GM12878 (cell line): ENCODE data around the gene KCNH4. TPM values are rescaled to one million over a fixed set of nuclear protein-coding genes. Genes with fewer than 3 reads are reported as not detected.

Source experiments
- ATAC-seq: fragments of 200-7000 bp; cut with Tn5 transposase; 3 replicates; pipeline ENCODE4 v1.9.1; 2020; ENCODE audit warnings: mild to moderate bottlenecking, moderate library complexity
- BruUV-seq: library from RNA; stranded (reverse); fragments of 400-500 nt; replicated peaks from 2 replicates; lab custom pipeline; 2021; lab: Mats Ljungman, UMichigan
- CTCF ChIA-PET: fragments of 300-600 bp; sonication (Branson Sonifier 250); formaldehyde crosslinking; extraction: SDS; loops from one replicate; lab custom pipeline; 2021; ENCODE audit warnings: inconsistent platforms; lab: Yijun Ruan, JAX
- POLR2A ChIA-PET: fragments of 350-600 bp; formaldehyde crosslinking; extraction: SDS; loops from one replicate; lab custom pipeline; 2021; ENCODE audit warnings: inconsistent platforms; lab: Charles Lee
- RAD21 ChIA-PET: fragments of 300-600 bp; sonication (Branson Sonifier 250); formaldehyde crosslinking; loops from one replicate; lab custom pipeline; 2023; ENCODE audit warnings: antibody characterized with exemption; ENCODE audit not compliant: unreplicated experiment; lab: Charles Lee
- SMC1A ChIA-PET: fragments of 300-600 bp; sonication (Branson Sonifier 250); formaldehyde crosslinking; loops from one replicate; lab custom pipeline; 2023; ENCODE audit not compliant: unreplicated experiment, uncharacterized antibody; lab: Charles Lee
- DNase-seq: peaks from one replicate; pipeline ENCODE4 v3.0.0-alpha.2; 2011; ENCODE audit warnings: low read depth, low spot score
- FAIRE-seq: peaks from 3 replicates; lab custom pipeline; 2011; peaks lifted over from hg19 to GRCh38; lab: Jason Lieb, UNC
- H2AFZ ChIP-seq: 2 replicates; pipeline ENCODE4 v1.6.0; 2011; ENCODE audit warnings: low read depth, low read length, control low read depth; ENCODE audit not compliant: control insufficient read depth
- H3K27ac ChIP-seq: 2 replicates; pipeline ENCODE4 v1.5.1; 2011; ENCODE audit warnings: control low read depth; ENCODE audit not compliant: control insufficient read depth, insufficient read depth
- H3K27me3 ChIP-seq, 2 experiments: replicated peaks in 1 of 2; 2 replicates each; pipeline versions ENCODE4 v1.6.0 to v1.6.1; 2011; ENCODE audit warnings: low read length in 1 of 2; ENCODE audit not compliant: control insufficient read depth in 2 of 2, insufficient read depth in 2 of 2
- H3K36me3 ChIP-seq, 2 experiments: 2 replicates each; pipeline ENCODE4 v1.5.1; 2011; ENCODE audit warnings: low read length in 1 of 2; ENCODE audit not compliant: control insufficient read depth in 2 of 2, insufficient read depth in 2 of 2
- H3K4me1 ChIP-seq: 2 replicates; pipeline ENCODE4 v1.6.1; 2011; ENCODE audit warnings: mild to moderate bottlenecking, low read length, moderate library complexity, mixed read lengths; ENCODE audit not compliant: control insufficient read depth, insufficient read depth
- H3K4me2 ChIP-seq: 2 replicates; pipeline ENCODE4 v1.6.0; 2011; ENCODE audit warnings: control low read depth; ENCODE audit not compliant: control insufficient read depth, insufficient read depth
- H3K4me3 ChIP-seq: fragments of 200-600 bp; sonication (generic); 2 replicates; pipeline ENCODE4 v1.5.1; 2016
- H3K79me2 ChIP-seq: 2 replicates; pipeline ENCODE4 v1.6.0; 2011; ENCODE audit warnings: low read length; ENCODE audit not compliant: control insufficient read depth, insufficient read depth
- H3K9ac ChIP-seq: 2 replicates; pipeline ENCODE4 v1.8.0; 2011; ENCODE audit warnings: low read length, control low read depth, mixed read lengths; ENCODE audit not compliant: control insufficient read depth, insufficient read depth
- H3K9me3 ChIP-seq: replicated peaks from 3 replicates; pipeline ENCODE4 v1.5.1; 2011; ENCODE audit warnings: mild to moderate bottlenecking, low read length; ENCODE audit not compliant: control insufficient read depth, insufficient read depth
- H4K20me1 ChIP-seq: 2 replicates; pipeline ENCODE4 v1.6.0; 2011; ENCODE audit not compliant: control insufficient read depth, insufficient read depth
- ATF3 ChIP-seq: IDR thresholded peaks from 2 replicates; pipeline ENCODE4 v1.6.1; 2011; ENCODE audit warnings: low read depth, mild to moderate bottlenecking, low read length, moderate library complexity, borderline replicate concordance; ENCODE audit errors: extremely low read depth
- CEBPZ ChIP-seq: fragments of 150-350 bp; IDR thresholded peaks from 2 replicates; pipeline ENCODE4 v1.6.1; 2016; ENCODE audit warnings: low read depth, low read length
- DPF2 ChIP-seq: fragments of 450-650 bp; IDR thresholded peaks from 2 replicates; pipeline ENCODE4 v1.6.1; 2017; ENCODE audit warnings: mild to moderate bottlenecking
- EZH2 ChIP-seq: IDR thresholded peaks from 2 replicates; pipeline ENCODE4 v1.6.1; 2012; ENCODE audit warnings: low read depth, mild to moderate bottlenecking, control low read depth, inconsistent platforms, low read length, borderline replicate concordance; ENCODE audit not compliant: control insufficient read depth
- GABPA ChIP-seq: IDR thresholded peaks from 2 replicates; pipeline ENCODE4 v1.6.1; 2014; ENCODE audit warnings: antibody characterized with exemption, low read depth, mild to moderate bottlenecking, inconsistent platforms
- NFYB ChIP-seq: IDR thresholded peaks from 2 replicates; pipeline ENCODE4 v1.6.1; 2011; ENCODE audit warnings: low read depth, mild to moderate bottlenecking, low read length, improper control_type of control experiment, moderate library complexity; ENCODE audit not compliant: insufficient read depth
- NRF1 ChIP-seq: conservative IDR thresholded peaks from 2 replicates; pipeline ENCODE4 v1.6.1; 2011; ENCODE audit warnings: mild to moderate bottlenecking, low read depth, low read length, improper control_type of control experiment
- RB1 ChIP-seq: fragments of 450-650 bp; formaldehyde crosslinking; IDR thresholded peaks from 2 replicates; pipeline ENCODE4 v1.6.1; 2017; ENCODE audit warnings: mild to moderate bottlenecking, borderline replicate concordance
- REST ChIP-seq: IDR thresholded peaks from 2 replicates; pipeline ENCODE4 v1.6.1; 2012; ENCODE audit warnings: mild to moderate bottlenecking, low read depth, low read length
- SRF ChIP-seq, 2 experiments: IDR thresholded peaks; 2 replicates each; pipeline ENCODE4 v1.6.1; 2011; ENCODE audit warnings: low read depth in 2 of 2, low read length in 2 of 2, mild to moderate bottlenecking in 1 of 2, moderate library complexity in 1 of 2
- YY1 ChIP-seq: IDR thresholded peaks from 2 replicates; pipeline ENCODE4 v1.6.1; 2011; ENCODE audit warnings: low read depth, mild to moderate bottlenecking, low read length
- WGBS: methylation state at CpG from one replicate; pipeline ENCODE4 v1.1.6; 2016; ENCODE audit warnings: low lambda C conversion rate; ENCODE audit not compliant: insufficient replicate concordance, insufficient coverage; ENCODE audit errors: missing lambda C conversion rate; 5-methylcytosine and 5-hydroxymethylcytosine counted together
- in situ Hi-C: fragments of 300-500 bp; cut with MboI; formaldehyde crosslinking; loops from 9 replicates; pipeline ENCODE4 v1.14.3; 2018; ENCODE audit warnings: mixed read lengths
- intact Hi-C: fragments of 100-400 bp; cut with micrococcal nuclease; formaldehyde crosslinking; loops from one replicate; pipeline ENCODE4 v1.14.2; 2022; ENCODE audit not compliant: unreplicated experiment
- polyA plus RNA-seq, 11 experiments: library from polyadenylated mRNA; depleted of rRNA in 4 of 11; unstranded in 6 of 11; stranded (reverse) in 5 of 11; fragments of >200 nt; fragmentation: Nextera tagmentation in 4 of 11; fragmentation: Illumina TruSeq in 1 of 11; extraction: Ambion mirVana in 4 of 11; extraction: Trizol in 1 of 11; gene quantifications; 1 replicate in 1 of 11; 2 replicates in 10 of 11; pipeline versions ENCODE4 v1.2.1 to v1.2.3, GENCODE V29; 2011 to 2016; ENCODE audit warnings: inconsistent platforms in 2 of 11, missing spikeins in 2 of 11, low read depth in 1 of 11
- total RNA-seq, 4 experiments: library from RNA; depleted of rRNA in 3 of 4; stranded (reverse); fragments of >200 nt in 3 of 4; fragmentation: Illumina TruSeq in 1 of 4; extraction: Trizol in 1 of 4; gene quantifications; 2 replicates each; pipeline versions ENCODE4 v1.2.1 to v1.2.3, GENCODE V29; 2013 to 2021

Gene KCNH4
- total and polyA plus RNA-seq, 10 of the 15 experiments (the other 5 are each of a cell fraction or from before 2014, with no cell fraction given): 0.03 to 0.88 (median 0.10) TPM; not detected in 2

GRCh38 chr17:42159796-42160530, 21.0 kb downstream of the KCNH4 start:
- H3K9me3 ChIP-seq: no peaks in the 10 kb centered on the region
- SMC1A ChIA-PET: no interaction called here
- no peak overlapping the region for H3K4me2 ChIP-seq
- WGBS: 71% methylated on average over 14 of the region's 14 CpGs
- intact Hi-C loops (no loop called here), in situ Hi-C loops (no loop called here)
- no peaks in the 10 kb centered on the region for H3K36me3 ChIP-seq
- no peaks in the 10 kb centered on the region for H3K27me3 ChIP-seq
- no peak overlapping the region for H3K4me3 ChIP-seq
- no peaks in the 10 kb centered on the region for H3K79me2 ChIP-seq
- no peak for TF ChIP-seq DPF2
- no peak for TF ChIP-seq EZH2
- no peak for TF ChIP-seq ATF3
- TF ChIP-seq NRF1: no peak
- no peak for TF ChIP-seq RB1
- TF ChIP-seq NFYB: no peak
- TF ChIP-seq CEBPZ: no peak
- TF ChIP-seq SRF (IDR thresholded peaks at IDR 0.05; ENCODE audit: low read depth in 2 of 2, low read length in 2 of 2): no peak
- no peak for TF ChIP-seq REST
- no peak for TF ChIP-seq GABPA
- TF ChIP-seq YY1: no peak
- RAD21 ChIA-PET: interaction anchor here (0.7 to 1.1 kb wide), 2 partner anchors 22 to 29 kb away, joined by 3 read pairs; no protein-coding TSS in a partner anchor
- H4K20me1 ChIP-seq: no peaks in the 10 kb centered on the region
- no TSS peak for BruUV-seq
- POLR2A ChIA-PET: interaction anchor here (0.6 to 1.0 kb wide), 5 partner anchors 24 to 317 kb away, joined by 3 to 5 read pairs (median 5); no protein-coding TSS in a partner anchor
- H3K27ac ChIP-seq: no peak overlapping the region
- peaks cover 9% of the 10 kb centered on the region for H3K4me1 ChIP-seq
- ATAC-seq (no peak), DNase-seq (no peak), FAIRE-seq (no peak)
- H2AFZ ChIP-seq: no peak overlapping the region
- CTCF ChIA-PET: interaction anchor here (0.6 to 1.0 kb wide), 3 partner anchors 19 to 247 kb away, joined by 3 read pairs; partner anchors contain the start of gene GHDC
- no peak overlapping the region for H3K9ac ChIP-seq
